OCI-M1 (cell line): ENCODE data around the gene PWP2.
"Not testable (repeated sequence)": the region's sequence is repeated elsewhere in the genome, so short reads cannot be mapped to it uniquely, and the experiment has no call there.

Experiments
- DNase-seq: peaks from one replicate; lab custom pipeline; 2025; lab: John Stamatoyannopoulos, UW

Gene PWP2

DNA sequence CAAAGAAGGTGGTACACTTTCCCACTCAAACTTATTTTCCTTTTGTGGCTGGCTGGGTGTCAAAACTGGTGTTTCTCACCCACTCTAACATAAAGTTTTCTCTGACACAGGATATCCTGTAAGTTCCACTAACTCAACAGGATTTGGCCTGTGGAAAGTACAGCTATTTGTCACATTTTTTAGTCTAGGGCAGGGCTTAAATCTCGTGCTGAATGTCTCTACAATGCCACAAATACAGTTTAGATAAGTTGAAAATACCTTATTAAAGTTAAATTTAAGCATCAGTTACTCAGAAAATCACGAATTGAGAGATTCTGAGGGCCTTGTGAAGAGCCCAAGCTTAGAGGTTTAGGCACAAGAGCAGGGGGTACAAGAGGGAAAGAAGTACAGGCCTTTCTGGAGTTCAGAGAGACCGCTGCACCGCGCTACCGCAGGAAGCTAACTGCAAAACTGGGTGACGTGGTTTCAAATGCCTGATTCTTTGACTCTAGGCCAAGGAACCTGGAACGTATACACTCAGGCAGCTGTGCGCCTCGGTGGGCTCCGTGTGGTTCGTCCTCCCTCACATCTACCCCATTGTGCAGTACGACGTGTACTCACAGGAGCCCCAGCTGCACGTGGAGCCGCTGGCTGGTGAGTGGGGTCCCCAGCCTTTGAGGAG, 23.4 kb upstream of the PWP2 start:
- no peak for DNase-seq

DNA sequence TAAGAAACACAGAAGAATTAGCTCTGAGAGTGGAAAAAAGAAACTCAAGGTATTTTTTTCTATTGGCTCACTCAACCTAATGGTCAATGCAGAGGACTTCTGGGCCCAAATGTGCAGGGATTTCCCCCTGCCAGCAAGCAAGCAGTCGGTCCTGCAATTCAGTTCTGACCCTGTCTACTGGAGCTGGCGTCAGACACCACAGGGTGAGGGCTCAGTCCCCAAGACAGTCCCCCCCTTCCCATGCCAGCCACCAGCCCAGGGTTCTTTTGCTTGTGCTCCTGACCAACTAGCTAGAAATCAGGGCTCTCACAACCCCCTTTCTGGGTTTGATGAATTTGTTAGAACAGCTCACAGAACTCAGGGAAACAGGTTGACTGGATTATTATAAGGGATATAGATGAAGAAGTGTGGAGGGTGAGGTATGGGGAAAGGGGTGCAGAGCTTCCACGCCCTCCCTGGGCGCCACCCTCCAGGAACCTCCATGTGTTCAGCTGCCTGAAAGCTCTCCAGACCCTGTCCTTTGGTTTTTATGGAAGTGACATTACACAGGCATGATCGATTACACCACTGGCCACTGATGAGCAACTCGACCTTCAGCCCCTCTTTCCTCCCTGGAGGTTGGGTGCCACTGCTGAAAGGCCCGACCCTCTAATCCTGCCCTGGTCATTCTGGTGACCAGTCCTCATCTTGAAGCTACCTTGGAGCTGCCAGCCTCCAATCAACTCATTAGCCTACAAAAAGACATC, 22.5 kb upstream of the PWP2 start:
- no peak for DNase-seq

DNA sequence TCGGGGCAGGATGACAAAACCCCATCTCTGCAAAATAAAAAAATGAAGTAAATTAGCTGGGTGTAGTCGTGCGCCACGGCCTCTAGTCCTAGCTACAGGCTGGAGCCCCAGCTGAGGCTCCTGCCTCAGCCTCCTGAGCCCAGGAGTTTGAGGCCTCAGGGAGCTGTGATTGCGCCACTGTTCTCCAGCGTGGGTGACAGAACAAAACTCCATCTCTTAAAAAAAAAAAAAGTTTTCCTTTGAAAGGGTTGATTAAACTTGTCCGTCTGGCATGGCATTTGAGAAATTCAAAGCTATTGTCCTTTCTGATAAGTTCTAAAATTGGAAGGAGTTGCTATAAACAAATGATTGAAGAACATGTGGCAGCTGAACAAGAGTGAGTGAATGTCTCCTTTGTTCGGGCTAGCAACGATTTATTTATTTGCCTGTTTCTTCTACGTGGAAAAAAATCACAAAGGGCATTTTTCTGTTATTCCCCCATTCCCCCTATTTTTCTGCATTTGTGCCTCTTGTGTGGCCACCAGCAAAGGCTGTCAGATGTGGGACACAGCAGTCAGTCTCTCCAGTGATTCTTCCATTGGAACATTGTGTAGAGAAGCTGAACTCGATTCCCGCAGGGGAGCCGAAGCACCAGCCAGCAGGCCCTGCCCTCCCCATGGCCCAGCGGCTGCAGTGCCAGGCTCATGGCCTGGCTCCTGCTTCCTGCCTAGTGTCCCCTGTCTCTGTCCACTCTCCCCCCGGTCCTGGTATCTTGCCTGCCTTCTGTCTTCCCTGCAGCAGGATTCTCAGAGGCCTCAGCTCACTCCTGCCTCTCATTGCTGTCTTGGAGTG, 21.5 kb upstream of the PWP2 start:
- DNase-seq, result no peak

DNA sequence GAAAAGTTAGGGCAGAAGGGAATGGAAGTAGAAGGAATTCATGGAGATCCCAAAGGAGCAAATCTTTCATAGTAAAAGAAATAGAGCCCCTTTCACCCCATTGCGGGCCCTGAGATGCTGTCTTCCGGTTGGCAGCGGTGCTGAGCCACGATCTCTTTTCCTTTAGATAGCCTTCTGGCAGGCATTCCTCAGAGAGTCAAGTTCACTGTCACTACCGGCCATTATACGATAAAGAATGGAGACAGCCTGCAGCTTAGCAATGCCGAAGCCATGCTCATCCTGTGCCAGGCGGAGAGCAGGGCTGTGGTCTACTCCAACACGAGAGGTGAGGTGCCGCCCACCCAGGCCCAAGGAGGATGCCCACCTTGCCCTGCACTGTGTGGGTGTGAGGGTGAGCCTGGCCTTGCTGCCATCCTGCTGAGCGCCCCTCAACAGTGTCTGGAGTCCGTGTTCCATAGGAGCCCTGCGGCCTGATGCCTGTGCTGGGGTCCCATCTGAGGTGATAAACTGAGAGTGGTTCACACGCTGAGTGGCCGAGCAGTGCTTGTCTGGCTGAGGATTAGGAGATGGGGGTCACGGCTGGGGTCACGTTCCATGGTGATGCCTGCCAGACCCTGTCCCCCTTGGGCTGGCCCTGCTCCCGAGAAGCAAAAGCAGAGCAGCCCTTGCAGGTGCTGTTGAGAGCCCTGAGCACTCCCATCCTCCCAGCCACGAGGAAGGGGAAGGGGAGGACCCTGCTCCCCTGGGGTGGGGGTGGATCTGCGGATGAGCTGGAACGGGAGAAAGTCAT, 20.4 kb upstream of the PWP2 start:
- DNase-seq, result no peak

DNA sequence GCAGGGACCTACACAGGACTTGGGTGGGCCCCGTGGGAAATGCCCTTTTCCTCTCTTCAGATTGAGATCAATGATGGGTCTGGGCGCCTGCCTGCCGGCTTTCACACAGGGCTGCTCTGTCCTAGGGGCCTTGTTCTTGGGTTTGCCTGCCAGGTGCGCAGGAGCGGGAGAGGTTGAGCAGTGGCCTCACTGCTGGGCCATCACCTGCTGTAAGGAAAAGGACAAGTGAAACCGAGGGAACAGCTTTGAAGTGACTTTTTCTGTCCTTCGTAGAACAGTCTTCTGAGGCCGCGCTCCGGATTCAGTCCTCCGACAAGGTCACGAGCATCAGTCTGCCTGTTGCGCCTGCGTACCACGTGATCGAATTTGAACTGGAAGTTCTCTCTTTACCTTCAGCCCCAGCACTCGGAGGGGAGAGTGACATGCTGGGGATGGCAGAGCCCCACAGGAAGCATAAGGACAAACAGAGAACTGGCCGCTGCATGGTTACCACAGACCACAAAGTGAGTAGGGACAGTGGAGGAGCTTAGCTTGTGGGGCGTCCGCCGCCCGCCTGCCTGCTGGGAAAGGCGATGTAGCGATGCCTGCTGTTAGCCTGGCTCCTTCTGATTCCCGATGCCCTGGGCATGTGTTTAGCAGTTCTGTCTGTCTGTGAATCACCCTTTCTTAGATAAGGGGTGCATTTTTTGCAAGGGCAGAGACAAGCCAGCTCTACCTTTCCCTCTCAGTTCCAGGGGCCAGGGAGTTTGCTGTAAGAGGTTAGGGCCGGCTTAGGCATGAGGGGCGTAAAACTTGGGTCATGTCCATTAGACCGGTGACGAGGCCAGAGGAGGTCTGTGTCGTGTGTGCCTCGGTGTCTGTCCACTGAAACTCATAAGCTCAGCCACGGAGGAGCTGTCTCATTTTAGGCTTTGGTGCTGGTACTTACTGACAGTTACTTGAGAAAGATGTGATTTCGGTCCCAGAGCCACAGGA, 19.5 kb upstream of the PWP2 start:
- no peak for DNase-seq

- no peak for DNase-seq
These were observed 18.8 kb upstream of the PWP2 start for GRCh38 chr21:44088401-44088780.

DNA sequence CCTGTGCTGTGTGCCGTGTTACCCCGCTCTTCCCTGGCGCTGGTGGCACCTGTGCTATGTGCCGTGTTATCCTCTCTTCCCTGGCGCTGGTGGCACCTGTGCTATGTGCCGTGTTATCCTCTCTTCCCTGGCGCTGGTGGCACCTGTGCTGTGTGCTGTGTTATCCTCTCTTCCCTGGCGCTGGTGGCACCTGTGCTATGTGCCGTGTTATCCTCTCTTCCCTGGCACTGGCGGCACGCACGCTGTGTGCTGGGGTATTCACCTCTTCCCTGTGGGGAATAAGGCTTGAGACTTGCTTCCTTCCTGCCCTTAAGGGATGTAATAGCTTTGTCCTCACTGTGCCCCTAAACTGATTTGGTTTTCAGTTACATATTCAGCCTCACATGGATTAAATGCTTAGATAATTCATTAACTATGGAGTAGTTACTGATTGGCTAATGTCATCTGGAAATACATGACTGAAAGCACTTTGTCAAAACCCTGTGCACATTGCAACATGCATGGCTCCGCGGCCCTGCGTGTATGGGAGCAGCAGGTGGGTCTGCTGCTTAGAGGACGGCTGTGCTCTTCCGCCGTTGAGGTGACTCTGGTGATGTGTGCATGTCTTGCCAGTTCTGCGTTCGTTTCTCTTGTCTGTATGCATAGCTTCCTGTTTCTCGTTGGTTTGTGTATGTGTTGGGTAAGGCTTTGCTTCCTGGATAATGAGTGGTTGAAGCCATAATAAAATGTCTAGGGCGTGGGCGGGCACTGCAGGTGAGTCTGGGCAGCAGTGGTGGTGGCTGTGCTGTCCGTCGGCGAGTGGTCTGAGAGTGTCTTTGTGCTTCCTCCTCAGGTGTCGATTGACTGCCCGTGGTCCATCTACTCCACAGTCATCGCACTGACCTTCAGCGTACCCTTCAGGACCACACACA, 17.9 kb upstream of the PWP2 start:
- DNase-seq, result no peak

- DNase-seq, result no peak
These were observed 16.9 kb upstream of the PWP2 start for GRCh38 chr21:44090325-44090724.

DNA sequence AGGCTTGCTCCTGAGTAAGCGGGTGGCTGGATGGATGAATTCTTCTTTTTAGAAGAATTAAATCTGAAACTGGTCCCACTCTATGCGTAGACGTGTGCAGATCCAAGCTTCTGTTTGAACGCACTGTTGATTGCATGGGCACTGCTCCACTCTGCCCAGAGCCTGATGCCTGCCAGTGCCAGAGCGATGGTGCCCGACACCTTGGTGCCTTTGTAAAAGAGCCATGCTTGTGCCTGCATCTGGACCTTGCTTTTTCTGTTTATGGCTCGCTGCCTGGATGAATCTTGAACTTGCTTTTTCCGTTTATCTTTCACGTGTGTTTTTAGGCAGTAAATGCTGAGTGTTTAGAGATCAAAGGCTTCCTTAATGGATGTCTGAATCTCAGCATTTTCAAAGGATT, 15.0 kb upstream of the PWP2 start:
- no peak for DNase-seq

DNA sequence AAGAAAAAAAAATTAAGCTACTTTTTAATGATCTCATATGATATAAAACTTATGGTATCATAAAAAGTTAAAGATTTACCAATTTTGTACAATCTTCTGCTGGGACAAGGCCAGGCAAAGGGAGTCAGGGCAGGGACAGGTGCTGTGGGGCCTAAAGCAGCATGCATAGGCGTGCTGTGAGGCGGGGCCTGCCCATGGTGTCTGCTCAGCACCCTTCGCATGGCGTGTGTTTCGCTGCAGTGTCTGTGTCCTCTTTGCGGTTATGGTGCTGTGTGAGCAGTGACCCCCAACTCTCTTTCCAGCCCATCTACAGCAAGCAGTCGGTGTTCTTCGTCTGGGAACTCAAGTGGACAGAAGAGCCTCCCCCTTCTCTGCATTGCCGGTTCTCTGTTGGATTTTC, 13.4 kb upstream of the PWP2 start:
- no peak for DNase-seq

DNA sequence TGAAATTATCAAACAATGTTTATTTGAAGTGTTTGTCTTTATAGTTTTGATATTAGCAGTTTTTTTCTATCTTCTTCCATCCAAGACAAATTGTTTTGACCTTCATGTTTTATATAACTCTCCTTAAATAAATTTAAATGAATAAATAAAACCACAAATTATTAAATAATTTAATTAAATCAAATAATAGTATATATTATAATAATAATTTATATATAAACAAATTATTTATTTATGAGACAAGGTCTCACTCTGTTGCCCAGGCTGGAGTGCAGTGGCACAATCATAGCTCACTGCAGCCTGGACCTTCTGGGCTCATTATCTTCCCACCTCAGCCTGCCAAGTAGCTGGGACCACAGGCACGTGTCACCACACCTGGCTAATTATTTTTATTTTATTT, 12.4 kb upstream of the PWP2 start:
- DNase-seq, result no peak

GRCh38 chr21:44098507-44098906, 8.7 kb upstream of the PWP2 start:
- DNase-seq, result not testable (repeated sequence)

DNA sequence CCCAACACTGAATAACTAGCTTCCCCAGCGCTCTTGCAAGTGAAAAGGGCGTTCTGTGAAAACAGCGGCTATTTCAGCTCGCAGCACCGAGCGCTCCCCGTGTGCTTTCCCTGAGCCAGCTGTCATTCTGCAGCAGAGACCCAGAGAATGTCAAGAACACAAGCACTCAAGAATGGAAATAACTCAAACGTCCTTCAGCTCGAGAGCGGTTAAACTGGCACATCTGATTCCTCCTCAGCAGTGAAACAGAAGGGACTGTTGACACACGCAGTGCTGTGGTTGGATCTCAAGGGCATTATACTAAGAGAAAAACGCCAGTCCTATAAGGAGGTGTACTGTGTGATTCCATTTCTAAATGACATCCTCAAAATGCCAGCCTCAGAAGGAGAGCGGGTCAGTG, 8.2 kb upstream of the PWP2 start:
- not testable (repeated sequence) for DNase-seq

DNA sequence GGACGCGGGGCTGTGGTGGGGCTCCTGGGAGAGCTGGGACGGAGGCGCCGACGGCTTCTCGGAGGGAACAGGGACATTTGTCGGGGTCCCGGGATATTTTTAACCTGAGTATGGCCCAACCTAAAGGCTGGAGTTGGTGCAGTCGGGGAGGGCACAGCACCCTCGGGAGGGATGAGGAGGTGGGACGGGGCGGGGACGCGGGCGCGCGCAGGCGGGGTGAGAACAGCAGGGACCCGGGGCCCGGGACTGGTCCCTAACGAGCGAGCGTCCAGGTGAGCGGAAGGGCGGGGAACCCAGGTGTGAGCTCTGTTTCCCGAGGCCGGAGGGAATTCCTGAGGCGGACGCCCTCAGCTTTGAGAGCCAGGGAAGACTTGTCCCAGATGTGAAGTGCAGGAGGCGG, 390 bp downstream of the PWP2 start:
- not testable (repeated sequence) for DNase-seq

- DNase-seq, result not testable (repeated sequence)
These were observed 6.6 kb downstream of the PWP2 start for GRCh38 chr21:44113702-44114371.

DNA sequence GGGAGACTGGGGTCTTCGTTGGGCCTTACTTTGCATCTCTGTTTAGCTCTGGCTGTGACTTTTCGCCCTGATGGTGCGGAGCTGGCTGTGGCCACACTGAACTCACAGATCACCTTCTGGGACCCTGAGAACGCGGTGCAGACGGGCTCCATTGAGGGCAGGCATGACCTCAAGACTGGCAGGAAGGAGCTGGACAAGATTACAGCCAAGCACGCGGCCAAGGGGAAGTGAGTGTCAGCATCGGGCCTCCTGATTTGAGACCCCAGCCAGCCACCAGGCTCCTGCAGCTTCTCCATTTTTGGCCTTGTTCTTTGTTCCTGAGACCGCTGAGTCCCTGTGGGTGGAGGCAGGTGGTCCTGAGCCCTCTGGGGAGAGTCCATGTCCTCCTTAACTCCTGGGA, 14.9 kb downstream of the PWP2 start:
- not testable (repeated sequence) for DNase-seq

- not testable (repeated sequence) for DNase-seq
These were observed 20.6 kb downstream of the PWP2 start for GRCh38 chr21:44127827-44128226.

DNA sequence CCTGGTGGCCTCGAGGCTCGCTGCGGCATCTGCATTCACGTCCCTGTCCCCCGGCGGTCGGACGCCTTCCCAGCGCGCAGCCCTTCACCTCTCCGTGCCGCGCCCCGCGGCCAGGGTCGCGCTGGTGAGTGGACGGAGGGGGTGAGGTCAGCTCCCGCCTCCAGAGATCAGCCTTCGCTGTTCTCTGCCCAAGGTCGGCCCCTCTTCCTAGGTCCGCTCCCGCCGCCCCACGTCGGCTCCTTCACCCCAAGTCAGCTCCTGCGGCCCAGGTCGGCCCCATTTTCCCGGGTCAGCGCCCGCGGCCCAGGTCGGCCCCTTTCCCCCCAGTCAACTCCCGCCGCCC, 26.5 kb downstream of the PWP2 start:
- DNase-seq, result not testable (repeated sequence)

- not testable (repeated sequence) for DNase-seq
These were observed 27.5 kb downstream of the PWP2 start for GRCh38 chr21:44134732-44135131.
